ENCODE measurements around the gene NFE2L3.

Gene NFE2L3

GRCh38 chr7:26186364-26187311, 34.6 kb downstream of the NFE2L3 start:
- peak overlapping the region in 2 of 3 experiments; percentile 66 to 67 for H3K27ac Mint-ChIP-seq
- H3K9me3 Mint-ChIP-seq: no peaks in the 10 kb centered on the region

GRCh38 chr7:26187380-26188205, 35.6 kb downstream of the NFE2L3 start:
- Mint-ChIP-seq H3K4me1 (peaks cover 8% of the 10 kb centered on the region), H3K9me3 (no peaks in the 10 kb centered on the region), H3K27me3 (ENCODE audit: low read depth) (no peaks in the 10 kb centered on the region), H3K36me3 (ENCODE audit: low read depth) (peaks cover 69% of the 10 kb centered on the region), H3K27ac (peak overlapping the region in 2 of 3 experiments; percentile 23 to 60), H3K4me3 (no peak overlapping the region)
- TF ChIP-seq CTCF (IDR thresholded peaks at IDR 0.05; ENCODE audit: unreplicated experiment in 3 of 3): no peak

More at GRCh38 chr7:26186364-26187311, 34.6 kb downstream of the NFE2L3 start:
- Mint-ChIP-seq H3K4me1 (no peaks in the 10 kb centered on the region), H3K36me3 (ENCODE audit: low read depth) (peaks cover 59% of the 10 kb centered on the region), H3K27me3 (ENCODE audit: low read depth) (no peaks in the 10 kb centered on the region), H3K4me3 (no peak overlapping the region)
- no peak for TF ChIP-seq CTCF (IDR thresholded peaks at IDR 0.05; ENCODE audit: unreplicated experiment in 3 of 3)

GRCh38 chr7:26188206-26188956, 36.4 kb downstream of the NFE2L3 start:
- TF ChIP-seq CTCF (IDR thresholded peaks at IDR 0.05; ENCODE audit: unreplicated experiment in 3 of 3): no peak
- Mint-ChIP-seq H3K4me3 (no peak overlapping the region), H3K36me3 (ENCODE audit: low read depth) (peaks cover 77% of the 10 kb centered on the region), H3K27me3 (ENCODE audit: low read depth) (no peaks in the 10 kb centered on the region), H3K9me3 (no peaks in the 10 kb centered on the region), H3K4me1 (peaks cover 15% of the 10 kb centered on the region), H3K27ac (peak overlapping the region in 2 of 3 experiments; percentile 3 to 18)

- Mint-ChIP-seq H3K36me3 (ENCODE audit: low read depth) (peaks cover 83% of the 10 kb centered on the region), H3K27ac (no peak overlapping the region), H3K27me3 (ENCODE audit: low read depth) (no peaks in the 10 kb centered on the region), H3K4me3 (no peak overlapping the region), H3K9me3 (no peaks in the 10 kb centered on the region), H3K4me1 (peaks cover 22% of the 10 kb centered on the region)
- no peak for TF ChIP-seq CTCF (IDR thresholded peaks at IDR 0.05; ENCODE audit: unreplicated experiment in 3 of 3)
Measured at GRCh38 chr7:26188957-26189541, 37.1 kb downstream of the NFE2L3 start.

GRCh38 chr7:26189697-26190096, 37.7 kb downstream of the NFE2L3 start:
- Mint-ChIP-seq H3K4me1 (peaks cover 23% of the 10 kb centered on the region), H3K27ac (no peak overlapping the region), H3K9me3 (no peaks in the 10 kb centered on the region), H3K27me3 (ENCODE audit: low read depth) (no peaks in the 10 kb centered on the region), H3K36me3 (ENCODE audit: low read depth) (peaks cover 90% of the 10 kb centered on the region), H3K4me3 (no peak overlapping the region)
- no peak for TF ChIP-seq CTCF (IDR thresholded peaks at IDR 0.05; ENCODE audit: unreplicated experiment in 3 of 3)
